PC-3 (cell line): ENCODE data around the gene MAST4. TPM values are rescaled to one million over a fixed set of nuclear protein-coding genes. Genes with fewer than 3 reads are reported as not detected.

ENCODE experiments used
- ATAC-seq: fragments of 200-7000 bp; cut with Tn5 transposase; 2 replicates; pipeline ENCODE4 v1.9.1; 2020; ENCODE audit warnings: mild to moderate bottlenecking, moderate library complexity
- BruUV-seq: library from RNA; stranded (reverse); fragments of 400-500 nt; replicated peaks from 2 replicates; lab custom pipeline; 2021; lab: Mats Ljungman, UMichigan
- CTCF ChIA-PET: fragments of 300-600 bp; sonication (Branson Sonifier 250); formaldehyde crosslinking; loops from one replicate; lab custom pipeline; 2022; ENCODE audit warnings: antibody characterized with exemption; lab: Charles Lee
- POLR2A ChIA-PET: fragments of 300-600 bp; sonication (Branson Sonifier 250); formaldehyde crosslinking; loops from one replicate; lab custom pipeline; 2022; ENCODE audit warnings: antibody characterized with exemption; ENCODE audit not compliant: unreplicated experiment; lab: Charles Lee
- DNase-seq: peaks from one replicate; pipeline ENCODE4 v3.0.0-alpha.2; 2015
- H2AFZ ChIP-seq: fragments of 300-600 bp; sonication (generic); 2 replicates; pipeline ENCODE4 v1.6.0; 2016; ENCODE audit warnings: antibody characterized with exemption, low read length
- H3F3A ChIP-seq: fragments of 300-600 bp; sonication (generic); one replicate; pipeline ENCODE4 v1.6.0; 2017; ENCODE audit warnings: antibody characterized with exemption, low read length, control low read depth, mild to moderate bottlenecking; ENCODE audit not compliant: unreplicated experiment
- H3K27ac ChIP-seq: fragments of 300-600 bp; sonication (generic); 2 replicates; pipeline ENCODE4 v1.5.1; 2016; ENCODE audit warnings: mild to moderate bottlenecking, low read length
- H3K27me3 ChIP-seq: fragments of 300-600 bp; sonication (generic); 2 replicates; pipeline ENCODE4 v1.6.1; 2016; ENCODE audit warnings: low read length, mixed read lengths
- H3K36me3 ChIP-seq: fragments of 300-600 bp; sonication (generic); 2 replicates; pipeline ENCODE4 v1.6.1; 2016; ENCODE audit warnings: low read depth, mixed run types, low read length, mixed read lengths
- H3K4me1 ChIP-seq: fragments of 300-600 bp; sonication (generic); 2 replicates; pipeline ENCODE4 v1.5.1; 2016; ENCODE audit warnings: low read length; ENCODE audit not compliant: insufficient read depth
- H3K4me2 ChIP-seq: fragments of 300-600 bp; sonication (generic); 2 replicates; pipeline ENCODE4 v1.6.0; 2016; ENCODE audit warnings: low read length
- H3K4me3 ChIP-seq: fragments of 300-600 bp; sonication (generic); 2 replicates; pipeline ENCODE4 v1.5.1; 2016; ENCODE audit warnings: mild to moderate bottlenecking, low read length, mixed read lengths
- H3K79me2 ChIP-seq: fragments of 300-600 bp; sonication (generic); 2 replicates; pipeline ENCODE4 v1.6.1; 2017; ENCODE audit warnings: low read length, mixed read lengths
- H3K9ac ChIP-seq: fragments of 300-600 bp; sonication (generic); 2 replicates; pipeline ENCODE4 v1.6.0; 2016; ENCODE audit warnings: mild to moderate bottlenecking, low read length
- H3K9me2 ChIP-seq: fragments of 300-600 bp; sonication (generic); replicated peaks from 2 replicates; pipeline ENCODE4 v1.6.1; 2016; ENCODE audit warnings: mixed run types, low read length, mixed read lengths
- H3K9me3 ChIP-seq: fragments of 300-600 bp; sonication (generic); 2 replicates; pipeline ENCODE4 v1.6.1; 2016; ENCODE audit warnings: low read length, mixed read lengths
- H4K20me1 ChIP-seq: fragments of 300-600 bp; sonication (generic); 2 replicates; pipeline ENCODE4 v1.6.1; 2016; ENCODE audit warnings: low read length, mixed read lengths
- EZH2 ChIP-seq: fragments of 300-600 bp; sonication (generic); IDR thresholded peaks from one replicate; pipeline ENCODE4 v1.6.1; 2017; ENCODE audit warnings: antibody characterized with exemption, mild to moderate bottlenecking, low read length; ENCODE audit not compliant: unreplicated experiment
- EZH2phosphoT487 ChIP-seq: fragments of 300-600 bp; sonication (generic); IDR thresholded peaks from 2 replicates; pipeline ENCODE4 v1.6.1; 2018; ENCODE audit warnings: mild to moderate bottlenecking, antibody characterized with exemption, low read length, borderline replicate concordance
- intact Hi-C: fragments of 100-400 bp; cut with micrococcal nuclease; formaldehyde crosslinking; loops from 2 replicates; pipeline ENCODE4 v1.9.0; 2023
- total RNA-seq: library from RNA; depleted of rRNA; stranded (reverse); fragments of >200 nt; gene quantifications from 2 replicates; pipeline ENCODE4 v1.2.3, GENCODE V29; 2014
- TF ChIP-seq, protein P1 (sequence below): fragments of 300-600 bp; sonication (generic); conservative IDR thresholded peaks from 2 replicates; pipeline ENCODE4 v1.5.1; 2017; ENCODE audit warnings: antibody characterized with exemption, low read depth, mild to moderate bottlenecking, low read length

The MAST4 gene
- total RNA-seq, 1 experiment from 2014 or later, result 7.9 TPM

DNA sequence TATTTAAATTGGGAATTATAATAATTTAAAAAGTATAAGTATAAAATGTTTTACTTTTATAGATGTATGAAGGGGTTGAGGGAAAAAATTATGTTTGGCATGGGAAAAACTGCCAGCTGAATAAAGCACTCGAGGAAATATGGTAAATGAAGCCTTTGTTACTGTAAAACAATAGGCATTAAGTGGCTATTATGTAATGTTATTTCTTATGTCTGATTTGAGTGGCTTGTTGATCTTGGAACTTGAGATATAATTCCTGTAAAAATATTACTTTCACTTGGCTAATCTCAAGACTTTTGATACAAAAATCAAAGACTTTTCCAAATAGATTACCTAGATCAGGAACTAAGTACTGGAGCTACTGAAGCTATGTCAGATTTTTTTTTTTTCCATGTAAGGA, 417.5 kb downstream of the MAST4 start:
- ATAC-seq (no peak), DNase-seq (no peak)
- Histone ChIP-seq H3K36me3 (no peaks in the 10 kb centered on the region), H3K4me3 (no peak overlapping the region), H3K9me3 (no peaks in the 10 kb centered on the region), H3K79me2 (peaks cover 83% of the 10 kb centered on the region), H3K27ac (peak overlapping the region; percentile 96; the same call in 1 of the 2 replicates), H3K9me2 (no peaks in the 10 kb centered on the region), H3F3A (peaks cover 6% of the 10 kb centered on the region), H3K9ac (no peak overlapping the region), H2AFZ (no peak overlapping the region), H3K4me1 (peaks cover 73% of the 10 kb centered on the region), H4K20me1 (no peaks in the 10 kb centered on the region), H3K4me2 (peak overlapping the region; percentile 81; the same call in 1 of the 2 replicates), H3K27me3 (no peaks in the 10 kb centered on the region)
- intact Hi-C loops, result no loop called here
- no TSS peak for BruUV-seq
- ChIA-PET POLR2A (no interaction called here), CTCF (no interaction called here)
- TF ChIP-seq, protein P1, sequence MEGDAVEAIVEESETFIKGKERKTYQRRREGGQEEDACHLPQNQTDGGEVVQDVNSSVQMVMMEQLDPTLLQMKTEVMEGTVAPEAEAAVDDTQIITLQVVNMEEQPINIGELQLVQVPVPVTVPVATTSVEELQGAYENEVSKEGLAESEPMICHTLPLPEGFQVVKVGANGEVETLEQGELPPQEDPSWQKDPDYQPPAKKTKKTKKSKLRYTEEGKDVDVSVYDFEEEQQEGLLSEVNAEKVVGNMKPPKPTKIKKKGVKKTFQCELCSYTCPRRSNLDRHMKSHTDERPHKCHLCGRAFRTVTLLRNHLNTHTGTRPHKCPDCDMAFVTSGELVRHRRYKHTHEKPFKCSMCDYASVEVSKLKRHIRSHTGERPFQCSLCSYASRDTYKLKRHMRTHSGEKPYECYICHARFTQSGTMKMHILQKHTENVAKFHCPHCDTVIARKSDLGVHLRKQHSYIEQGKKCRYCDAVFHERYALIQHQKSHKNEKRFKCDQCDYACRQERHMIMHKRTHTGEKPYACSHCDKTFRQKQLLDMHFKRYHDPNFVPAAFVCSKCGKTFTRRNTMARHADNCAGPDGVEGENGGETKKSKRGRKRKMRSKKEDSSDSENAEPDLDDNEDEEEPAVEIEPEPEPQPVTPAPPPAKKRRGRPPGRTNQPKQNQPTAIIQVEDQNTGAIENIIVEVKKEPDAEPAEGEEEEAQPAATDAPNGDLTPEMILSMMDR, result no peak
- TF ChIP-seq EZH2 (no peak), EZH2phosphoT487 (no peak)

GRCh38 chr5:67014191-67014590, 418.0 kb downstream of the MAST4 start:
- no peak for ATAC-seq
- H3F3A ChIP-seq, result peaks cover 6% of the 10 kb centered on the region
- BruUV-seq, result no TSS peak
- no peak overlapping the region for H3K4me3 ChIP-seq
- no peaks in the 10 kb centered on the region for H3K36me3 ChIP-seq
- POLR2A ChIA-PET, result interaction anchor here (0.7 kb wide), 1 partner anchor 122 kb away, joined by 4 read pairs; no protein-coding TSS in a partner anchor
- H3K4me2 ChIP-seq, result peak overlapping the region; percentile 81; the same call in 1 of the 2 replicates
- H3K9me2 ChIP-seq, result no peaks in the 10 kb centered on the region
- no peak overlapping the region for H2AFZ ChIP-seq
- H3K27me3 ChIP-seq, result no peaks in the 10 kb centered on the region
- peak overlapping the region; percentile 96 for H3K27ac ChIP-seq
- no peaks in the 10 kb centered on the region for H4K20me1 ChIP-seq
- H3K9ac ChIP-seq, result 0 out of 2 replicates have a peak overlapping the region, but pooled peaks have one; percentile 82
- TF ChIP-seq, protein P1, result no peak
- no peak for TF ChIP-seq EZH2
- TF ChIP-seq EZH2phosphoT487, result no peak
- H3K9me3 ChIP-seq, result no peaks in the 10 kb centered on the region
- DNase-seq, result no peak
- H3K4me1 ChIP-seq, result peaks cover 69% of the 10 kb centered on the region
- intact Hi-C loops, result no loop called here
- CTCF ChIA-PET, result no interaction called here
- peaks cover 83% of the 10 kb centered on the region for H3K79me2 ChIP-seq

GRCh38 chr5:67014957-67015400, 418.8 kb downstream of the MAST4 start:
- no TSS peak for BruUV-seq
- ChIA-PET CTCF (no interaction called here), POLR2A (interaction anchor here (0.7 kb wide), 1 partner anchor 121 kb away, joined by 4 read pairs; no protein-coding TSS in a partner anchor)
- peaks cover 82% of the 10 kb centered on the region for H3K79me2 ChIP-seq
- TF ChIP-seq EZH2phosphoT487 (no peak), EZH2 (no peak)
- TF ChIP-seq, protein P1, result no peak
- no peak for ATAC-seq
- H3K4me2 ChIP-seq, result peak overlapping the region; percentile 81
- no peak overlapping the region for H2AFZ ChIP-seq
- intact Hi-C loops, result loop anchor here (5.0 kb wide), 1 partner anchor 37 kb away; no protein-coding TSS in a partner anchor
- H4K20me1 ChIP-seq, result no peaks in the 10 kb centered on the region
- peak; percentile 26 for DNase-seq
- H3F3A ChIP-seq, result peaks cover 6% of the 10 kb centered on the region
- H3K9me3 ChIP-seq, result no peaks in the 10 kb centered on the region
- no peaks in the 10 kb centered on the region for H3K36me3 ChIP-seq
- peak overlapping the region; percentile 60 for H3K4me3 ChIP-seq
- peak overlapping the region; percentile 96 for H3K27ac ChIP-seq
- no peaks in the 10 kb centered on the region for H3K9me2 ChIP-seq
- no peaks in the 10 kb centered on the region for H3K27me3 ChIP-seq
- H3K9ac ChIP-seq, result peak overlapping the region; percentile 82
- H3K4me1 ChIP-seq, result peaks cover 61% of the 10 kb centered on the region
